ENCODE data around the gene RBBP8NL. TPM values are rescaled to one million over a fixed set of nuclear protein-coding genes. Genes with fewer than 3 reads are reported as not detected.
A peak's percentile ranks its signal among the peaks of the same experiment; 100 is the strongest.
"Not testable (repeated sequence)": the region's sequence is repeated elsewhere in the genome, so short reads cannot be mapped to it uniquely, and the experiment has no call there.

RBBP8NL gene
- total RNA-seq, 1 experiment from 2014 or later, result not detected

- in situ Hi-C loops (cut with HindIII; ENCODE audit: low pct_unique_long_range_greater_than_20kb, low sequenced_read_pairs); DNase-seq (ENCODE audit: low read depth): not testable (repeated sequence)
Measured at GRCh38 chr20:62373631-62374179, 53.6 kb downstream of the RBBP8NL start.

- in situ Hi-C loops (cut with HindIII; ENCODE audit: low pct_unique_long_range_greater_than_20kb, low sequenced_read_pairs), result no loop called here
- no peak for DNase-seq (ENCODE audit: low read depth)
Measured at GRCh38 chr20:62372042-62372993, 55.0 kb downstream of the RBBP8NL start.

- in situ Hi-C loops (cut with HindIII; ENCODE audit: low pct_unique_long_range_greater_than_20kb, low sequenced_read_pairs), result no loop called here
Measured at GRCh38 chr20:62371588-62372041, 55.7 kb downstream of the RBBP8NL start.

GRCh38 chr20:62370807-62371587, 56.3 kb downstream of the RBBP8NL start:
- in situ Hi-C loops (cut with HindIII; ENCODE audit: low pct_unique_long_range_greater_than_20kb, low sequenced_read_pairs), result no loop called here
- DNase-seq (ENCODE audit: low read depth), result no peak

More at GRCh38 chr20:62371588-62372041, 55.7 kb downstream of the RBBP8NL start:
- DNase-seq (ENCODE audit: low read depth), result no peak

GRCh38 chr20:62370115-62370806, 57.1 kb downstream of the RBBP8NL start:
- DNase-seq (ENCODE audit: low read depth), result peak; percentile 72
- in situ Hi-C loops (cut with HindIII; ENCODE audit: low pct_unique_long_range_greater_than_20kb, low sequenced_read_pairs), result no loop called here

- no peak for DNase-seq (ENCODE audit: low read depth)
- in situ Hi-C loops (cut with HindIII; ENCODE audit: low pct_unique_long_range_greater_than_20kb, low sequenced_read_pairs), result no loop called here
Measured at GRCh38 chr20:62369815-62370114, 57.6 kb downstream of the RBBP8NL start.

GRCh38 chr20:62368976-62369814, 58.1 kb downstream of the RBBP8NL start:
- DNase-seq (ENCODE audit: low read depth), result peak; percentile 63
- in situ Hi-C loops (cut with HindIII; ENCODE audit: low pct_unique_long_range_greater_than_20kb, low sequenced_read_pairs), result no loop called here

GRCh38 chr20:62368392-62368975, 58.9 kb downstream of the RBBP8NL start:
- DNase-seq (ENCODE audit: low read depth), result peak; percentile 54

GRCh38 chr20:62367633-62368391, 59.5 kb downstream of the RBBP8NL start:
- DNase-seq (ENCODE audit: low read depth), result peak; percentile 28
- in situ Hi-C loops (cut with HindIII; ENCODE audit: low pct_unique_long_range_greater_than_20kb, low sequenced_read_pairs), result no loop called here

More at GRCh38 chr20:62368392-62368975, 58.9 kb downstream of the RBBP8NL start:
- in situ Hi-C loops (cut with HindIII; ENCODE audit: low pct_unique_long_range_greater_than_20kb, low sequenced_read_pairs), result no loop called here

- peak; percentile 51 for DNase-seq (ENCODE audit: low read depth)
- in situ Hi-C loops (cut with HindIII; ENCODE audit: low pct_unique_long_range_greater_than_20kb, low sequenced_read_pairs), result no loop called here
Measured at GRCh38 chr20:62367136-62367632, 60.2 kb downstream of the RBBP8NL start, which contains the start of gene LAMA5. TSS of gene LAMA5 (minus strand) at chr20:62367312. CDS start at chr20:62367245, 67 bp downstream.

GRCh38 chr20:62366370-62367135, 60.8 kb downstream of the RBBP8NL start:
- peak; percentile 46 for DNase-seq (ENCODE audit: low read depth)
- in situ Hi-C loops (cut with HindIII; ENCODE audit: low pct_unique_long_range_greater_than_20kb, low sequenced_read_pairs), result no loop called here

GRCh38 chr20:62365814-62366369, 61.4 kb downstream of the RBBP8NL start:
- peak; percentile 76 for DNase-seq (ENCODE audit: low read depth)
- in situ Hi-C loops (cut with HindIII; ENCODE audit: low pct_unique_long_range_greater_than_20kb, low sequenced_read_pairs), result no loop called here

- in situ Hi-C loops (cut with HindIII; ENCODE audit: low pct_unique_long_range_greater_than_20kb, low sequenced_read_pairs), result no loop called here
- peak; percentile 40 for DNase-seq (ENCODE audit: low read depth)
Measured at GRCh38 chr20:62364911-62365736, 62.2 kb downstream of the RBBP8NL start.

Data from Caki2 (cell line).